ENCODE measurements around the gene CACNA1B.

CACNA1B gene

GRCh38 chr9:138098116-138098907 lies 220.7 kb downstream of the CACNA1B start:
- H3K27ac ChIP-seq (ENCODE audit: low read depth, low read length), result no peak overlapping the region
- H3K9ac ChIP-seq (ENCODE audit: low read depth in 1 of 2, low read length in 2 of 2), result no peak overlapping the region
- no peaks in the 10 kb centered on the region for H3K27me3 ChIP-seq (ENCODE audit: control insufficient read depth in 1 of 2, insufficient read depth in 2 of 2, low read length in 2 of 2)
- H3K4me3 ChIP-seq (ENCODE audit: low read depth in 1 of 2, low read length in 2 of 2), result no peak overlapping the region
- no peaks in the 10 kb centered on the region for H3K36me3 ChIP-seq (ENCODE audit: control insufficient read depth in 1 of 2, insufficient read depth in 2 of 2, low read length in 2 of 2)
- H3K9me3 ChIP-seq (ENCODE audit: control insufficient read depth in 1 of 2, low read length in 2 of 2), result no peaks in the 10 kb centered on the region
- H3K4me1 ChIP-seq (ENCODE audit: control insufficient read depth in 1 of 2, insufficient read depth in 2 of 2, low read length in 2 of 2), result no peaks in the 10 kb centered on the region

GRCh38 chr9:138098908-138099791 lies 221.6 kb downstream of the CACNA1B start:
- Histone ChIP-seq H3K4me3 (ENCODE audit: low read depth in 1 of 2, low read length in 2 of 2) (no peak overlapping the region), H3K36me3 (ENCODE audit: control insufficient read depth in 1 of 2, insufficient read depth in 2 of 2, low read length in 2 of 2) (no peaks in the 10 kb centered on the region), H3K4me1 (ENCODE audit: control insufficient read depth in 1 of 2, insufficient read depth in 2 of 2, low read length in 2 of 2) (no peaks in the 10 kb centered on the region), H3K9ac (ENCODE audit: low read depth in 1 of 2, low read length in 2 of 2) (no peak overlapping the region), H3K27me3 (ENCODE audit: control insufficient read depth in 1 of 2, insufficient read depth in 2 of 2, low read length in 2 of 2) (no peaks in the 10 kb centered on the region), H3K9me3 (ENCODE audit: control insufficient read depth in 1 of 2, low read length in 2 of 2) (no peaks in the 10 kb centered on the region), H3K27ac (ENCODE audit: low read depth, low read length) (no peak overlapping the region)

GRCh38 chr9:138099803-138100598 lies 222.4 kb downstream of the CACNA1B start:
- Histone ChIP-seq H3K36me3 (ENCODE audit: control insufficient read depth in 1 of 2, insufficient read depth in 2 of 2, low read length in 2 of 2) (no peaks in the 10 kb centered on the region), H3K9me3 (ENCODE audit: control insufficient read depth in 1 of 2, low read length in 2 of 2) (no peaks in the 10 kb centered on the region), H3K4me3 (ENCODE audit: low read depth in 1 of 2, low read length in 2 of 2) (no peak overlapping the region), H3K27ac (ENCODE audit: low read depth, low read length) (no peak overlapping the region), H3K4me1 (ENCODE audit: control insufficient read depth in 1 of 2, insufficient read depth in 2 of 2, low read length in 2 of 2) (no peaks in the 10 kb centered on the region), H3K9ac (ENCODE audit: low read depth in 1 of 2, low read length in 2 of 2) (no peak overlapping the region), H3K27me3 (ENCODE audit: control insufficient read depth in 1 of 2, insufficient read depth in 2 of 2, low read length in 2 of 2) (no peaks in the 10 kb centered on the region)

GRCh38 chr9:138100711-138101350 lies 223.2 kb downstream of the CACNA1B start:
- H3K36me3 ChIP-seq (ENCODE audit: control insufficient read depth in 1 of 2, insufficient read depth in 2 of 2, low read length in 2 of 2), result no peaks in the 10 kb centered on the region
- H3K27me3 ChIP-seq (ENCODE audit: control insufficient read depth in 1 of 2, insufficient read depth in 2 of 2, low read length in 2 of 2), result no peaks in the 10 kb centered on the region
- H3K9me3 ChIP-seq (ENCODE audit: control insufficient read depth in 1 of 2, low read length in 2 of 2), result no peaks in the 10 kb centered on the region
- no peak overlapping the region for H3K4me3 ChIP-seq (ENCODE audit: low read depth in 1 of 2, low read length in 2 of 2)
- no peak overlapping the region for H3K9ac ChIP-seq (ENCODE audit: low read depth in 1 of 2, low read length in 2 of 2)
- no peak overlapping the region for H3K27ac ChIP-seq (ENCODE audit: low read depth, low read length)
- H3K4me1 ChIP-seq (ENCODE audit: control insufficient read depth in 1 of 2, insufficient read depth in 2 of 2, low read length in 2 of 2), result no peaks in the 10 kb centered on the region

GRCh38 chr9:138101444-138102234 lies 224.1 kb downstream of the CACNA1B start:
- Histone ChIP-seq H3K27me3 (ENCODE audit: control insufficient read depth in 1 of 2, insufficient read depth in 2 of 2, low read length in 2 of 2) (no peaks in the 10 kb centered on the region), H3K4me1 (ENCODE audit: control insufficient read depth in 1 of 2, insufficient read depth in 2 of 2, low read length in 2 of 2) (no peaks in the 10 kb centered on the region), H3K9me3 (ENCODE audit: control insufficient read depth in 1 of 2, low read length in 2 of 2) (no peaks in the 10 kb centered on the region), H3K36me3 (ENCODE audit: control insufficient read depth in 1 of 2, insufficient read depth in 2 of 2, low read length in 2 of 2) (no peaks in the 10 kb centered on the region), H3K4me3 (ENCODE audit: low read depth in 1 of 2, low read length in 2 of 2) (no peak overlapping the region), H3K9ac (ENCODE audit: low read depth in 1 of 2, low read length in 2 of 2) (no peak overlapping the region), H3K27ac (ENCODE audit: low read depth, low read length) (no peak overlapping the region)

GRCh38 chr9:138102246-138103051 lies 224.9 kb downstream of the CACNA1B start:
- H3K27ac ChIP-seq (ENCODE audit: low read depth, low read length), result no peak overlapping the region
- H3K4me3 ChIP-seq (ENCODE audit: low read depth in 1 of 2, low read length in 2 of 2), result no peak overlapping the region

GRCh38 chr9:138103111-138103848 lies 225.7 kb downstream of the CACNA1B start:
- Histone ChIP-seq H3K27ac (ENCODE audit: low read depth, low read length) (no peak overlapping the region), H3K27me3 (ENCODE audit: control insufficient read depth in 1 of 2, insufficient read depth in 2 of 2, low read length in 2 of 2) (no peaks in the 10 kb centered on the region), H3K4me1 (ENCODE audit: control insufficient read depth in 1 of 2, insufficient read depth in 2 of 2, low read length in 2 of 2) (no peaks in the 10 kb centered on the region)

More at GRCh38 chr9:138102246-138103051, 224.9 kb downstream of the CACNA1B start:
- Histone ChIP-seq H3K9me3 (ENCODE audit: control insufficient read depth in 1 of 2, low read length in 2 of 2) (no peaks in the 10 kb centered on the region), H3K4me1 (ENCODE audit: control insufficient read depth in 1 of 2, insufficient read depth in 2 of 2, low read length in 2 of 2) (no peaks in the 10 kb centered on the region), H3K36me3 (ENCODE audit: control insufficient read depth in 1 of 2, insufficient read depth in 2 of 2, low read length in 2 of 2) (no peaks in the 10 kb centered on the region), H3K27me3 (ENCODE audit: control insufficient read depth in 1 of 2, insufficient read depth in 2 of 2, low read length in 2 of 2) (no peaks in the 10 kb centered on the region), H3K9ac (ENCODE audit: low read depth in 1 of 2, low read length in 2 of 2) (no peak overlapping the region)

GRCh38 chr9:138103849-138104206 lies 226.2 kb downstream of the CACNA1B start:
- H3K4me1 ChIP-seq (ENCODE audit: control insufficient read depth in 1 of 2, insufficient read depth in 2 of 2, low read length in 2 of 2), result no peaks in the 10 kb centered on the region
- H3K27me3 ChIP-seq (ENCODE audit: control insufficient read depth in 1 of 2, insufficient read depth in 2 of 2, low read length in 2 of 2), result no peaks in the 10 kb centered on the region
- H3K9ac ChIP-seq (ENCODE audit: low read depth in 1 of 2, low read length in 2 of 2), result no peak overlapping the region
- no peaks in the 10 kb centered on the region for H3K36me3 ChIP-seq (ENCODE audit: control insufficient read depth in 1 of 2, insufficient read depth in 2 of 2, low read length in 2 of 2)
- H3K4me3 ChIP-seq (ENCODE audit: low read depth in 1 of 2, low read length in 2 of 2), result no peak overlapping the region
- H3K9me3 ChIP-seq (ENCODE audit: control insufficient read depth in 1 of 2, low read length in 2 of 2), result no peaks in the 10 kb centered on the region
- no peak overlapping the region for H3K27ac ChIP-seq (ENCODE audit: low read depth, low read length)

More at GRCh38 chr9:138103111-138103848, 225.7 kb downstream of the CACNA1B start:
- H3K36me3 ChIP-seq (ENCODE audit: control insufficient read depth in 1 of 2, insufficient read depth in 2 of 2, low read length in 2 of 2), result no peaks in the 10 kb centered on the region
- no peaks in the 10 kb centered on the region for H3K9me3 ChIP-seq (ENCODE audit: control insufficient read depth in 1 of 2, low read length in 2 of 2)
- H3K9ac ChIP-seq (ENCODE audit: low read depth in 1 of 2, low read length in 2 of 2), result no peak overlapping the region
- no peak overlapping the region for H3K4me3 ChIP-seq (ENCODE audit: low read depth in 1 of 2, low read length in 2 of 2)

All from duodenal mucosa (tissue), 2 donors.